H1 (cell line): ENCODE measurements around the gene PHYH. TPM values are rescaled to one million over a fixed set of nuclear protein-coding genes. Genes with fewer than 3 reads are reported as not detected.

ENCODE experiments used
- MAFK ChIP-seq: IDR thresholded peaks from 2 replicates; pipeline ENCODE4 v1.6.1; 2012; ENCODE audit warnings: low read depth, mild to moderate bottlenecking, improper control_type of control experiment, low read length
- polyA plus RNA-seq, 7 experiments: library from polyadenylated mRNA; depleted of rRNA in 3 of 7; stranded (reverse) in 5 of 7; unstranded in 2 of 7; fragments of >200 nt in 5 of 7; fragments of 200-250 nt in 2 of 7; gene quantifications; 1 replicate in 5 of 7; 2 replicates in 1 of 7; 4 replicates in 1 of 7; pipeline versions ENCODE4 v1.2.1 to v1.2.3, GENCODE V29; 2011 to 2013; ENCODE audit warnings: missing spikeins in 2 of 7, mixed read lengths in 2 of 7
- total RNA-seq: library from RNA; stranded (reverse); fragmentation: NEBNext Ultra II Directional; extraction: Animal tissue kit (Norgen Biotek cat#: 25700); gene quantifications from 2 replicates; pipeline ENCODE4 v1.2.1, GENCODE V29; 2021

The PHYH gene
- total and polyA plus RNA-seq, 2 of the 8 experiments (the other 6 are each of a cell fraction or from before 2014, with no cell fraction given), result 22.0 to 22.7 TPM

- no peak for TF ChIP-seq MAFK
These were observed 15.5 kb upstream of the PHYH start (continued) for GRCh38 chr10:13315361-13315760.
